A549 (cell line): ENCODE measurements around the gene LY6G6D. TPM values are rescaled to one million over a fixed set of nuclear protein-coding genes. Genes with fewer than 3 reads are reported as not detected.

ENCODE experiments used
- ATAC-seq, 2 experiments: fragments of 200-7000 bp in 1 of 2; fragments of >200 bp in 1 of 2; cut with Nextera tagmentation in 1 of 2; cut with Tn5 transposase in 1 of 2; 3 replicates each; pipeline versions ENCODE4 v1.8.0 to v1.9.1; 2018 to 2020; ENCODE audit warnings: mild to moderate bottlenecking in 1 of 2, moderate library complexity in 1 of 2
- CTCF ChIA-PET: fragments of 300-600 bp; sonication (Branson Sonifier 250); formaldehyde crosslinking; extraction: SDS; loops from one replicate; lab custom pipeline; 2021; ENCODE audit warnings: antibody characterized with exemption, inconsistent platforms; lab: Yijun Ruan, JAX
- POLR2A ChIA-PET: fragments of 350-600 bp; formaldehyde crosslinking; extraction: SDS; loops from one replicate; lab custom pipeline; 2021; ENCODE audit warnings: antibody characterized with exemption, inconsistent platforms; lab: Yijun Ruan, JAX
- DNase-seq, 2 experiments: peaks; one replicate each; pipeline versions ENCODE4 v3.0.0 to v3.0.0-alpha.2; 2011 to 2016; ENCODE audit warnings: low read depth in 1 of 2, low spot score in 1 of 2
- FAIRE-seq: peaks from 2 replicates; lab custom pipeline; 2011; peaks lifted over from hg19 to GRCh38; lab: Jason Lieb, UNC
- H3K27ac ChIP-seq, 2 experiments: fragments of >200 bp; sonication (Bioruptor Twin); formaldehyde crosslinking; 3 replicates each; pipeline ENCODE4 v1.5.1; 2016 to 2017
- H3K4me1 ChIP-seq: fragments of >200 bp; sonication (Bioruptor Twin); formaldehyde crosslinking; 3 replicates; pipeline ENCODE4 v1.6.1; 2016
- H3K4me2 ChIP-seq: fragments of >200 bp; sonication (Bioruptor Twin); formaldehyde crosslinking; 3 replicates; pipeline ENCODE4 v1.6.1; 2016
- H3K4me3 ChIP-seq: fragments of >200 bp; sonication (Bioruptor Twin); formaldehyde crosslinking; 3 replicates; pipeline ENCODE4 v1.5.1; 2016
- H3K9me3 ChIP-seq: fragments of >200 bp; sonication (Bioruptor Twin); formaldehyde crosslinking; 3 replicates; pipeline ENCODE4 v1.6.1; 2016
- FOSL2 ChIP-seq, 2 experiments: fragments of 450-650 bp in 1 of 2; fragments of >200 bp in 1 of 2; sonication (Bioruptor Twin) in 1 of 2; formaldehyde crosslinking; IDR thresholded peaks; 2 replicates each; pipeline versions ENCODE4 v1.5.0 to v1.6.1; 2016 to 2020; ENCODE audit warnings: mild to moderate bottlenecking in 1 of 2, moderate library complexity in 1 of 2
- HDAC2 ChIP-seq: fragments of 200-600 bp; sonication (generic); IDR thresholded peaks from 2 replicates; pipeline ENCODE4 v1.6.1; 2016
- HOXA7 ChIP-seq: fragments of 250-450 bp; sonication (Bioruptor Pico); IDR thresholded peaks from 2 replicates; pipeline ENCODE4 v1.5.0; 2020; ENCODE audit warnings: mild to moderate bottlenecking, moderate library complexity
- HOXB5 ChIP-seq: fragments of 250-450 bp; sonication (Bioruptor Pico); IDR thresholded peaks from 2 replicates; pipeline ENCODE4 v1.5.0; 2020; ENCODE audit warnings: mild to moderate bottlenecking, moderate library complexity
- JUN ChIP-seq, 2 experiments: fragments of >200 bp; sonication (Bioruptor Twin); formaldehyde crosslinking; IDR thresholded peaks; 2 replicates in 1 of 2; 3 replicates in 1 of 2; pipeline ENCODE4 v1.6.1; 2016 to 2017
- JUNB ChIP-seq: fragments of >200 bp; sonication (Bioruptor Twin); formaldehyde crosslinking; IDR thresholded peaks from 2 replicates; pipeline ENCODE4 v1.6.1; 2016
- KDM5A ChIP-seq: fragments of 200-600 bp; sonication (generic); IDR thresholded peaks from 2 replicates; pipeline ENCODE4 v1.6.1; 2016; ENCODE audit warnings: antibody characterized with exemption, mild to moderate bottlenecking
- MYC ChIP-seq: IDR thresholded peaks from 2 replicates; pipeline ENCODE4 v1.6.1; 2012; ENCODE audit warnings: mild to moderate bottlenecking, inconsistent platforms, low read length, improper control_type of control experiment, borderline replicate concordance
- NR3C1 ChIP-seq: fragments of >200 bp; sonication (Bioruptor Twin); formaldehyde crosslinking; IDR thresholded peaks from 3 replicates; pipeline ENCODE4 v1.6.1; 2017
- PHF8 ChIP-seq: fragments of 200-600 bp; sonication (generic); IDR thresholded peaks from 2 replicates; pipeline ENCODE4 v1.6.1; 2016; ENCODE audit warnings: low read depth, mild to moderate bottlenecking, antibody characterized with exemption, moderate library complexity, borderline replicate concordance
- POLR2A ChIP-seq: IDR thresholded peaks from 2 replicates; pipeline ENCODE4 v1.6.1; 2012; ENCODE audit warnings: mild to moderate bottlenecking, low read length
- SREBF2 ChIP-seq: fragments of 450-650 bp; IDR thresholded peaks from 2 replicates; pipeline ENCODE4 v1.6.1; 2014; ENCODE audit warnings: mild to moderate bottlenecking, moderate library complexity
- WGBS: methylation state at CpG from one replicate; pipeline ENCODE4 v1.1.6; 2017; ENCODE audit errors: missing lambda C conversion rate; 5-methylcytosine and 5-hydroxymethylcytosine counted together
- polyA plus RNA-seq, 4 experiments: library from polyadenylated mRNA; depleted of rRNA in 3 of 4; stranded (reverse); fragments of >200 nt; fragmentation: RNase III in 1 of 4; extraction: RNeasy Plus Mini Kit Qiagen cat#74134 plus additional on column Dnase treatment in 1 of 4; gene quantifications; 2 replicates in 3 of 4; 3 replicates in 1 of 4; pipeline ENCODE4 v1.2.3, GENCODE V29; 2011 to 2017
- TF ChIP-seq, protein P1 (sequence below): IDR thresholded peaks from 2 replicates; pipeline ENCODE4 v1.6.1; 2012
- TF ChIP-seq, protein P2 (sequence below): fragments of >200 bp; sonication (Bioruptor Twin); formaldehyde crosslinking; IDR thresholded peaks from 3 replicates; pipeline ENCODE4 v1.6.1; 2016
- TF ChIP-seq, protein P3 (sequence below): fragments of 250-450 bp; sonication (Bioruptor Pico); IDR thresholded peaks from 2 replicates; pipeline ENCODE4 v1.5.0; 2021; ENCODE audit warnings: mild to moderate bottlenecking, moderate library complexity, borderline replicate concordance
- TF ChIP-seq, protein P4 (sequence below): IDR thresholded peaks from 2 replicates; pipeline ENCODE4 v1.6.1; 2012; ENCODE audit warnings: low read depth, borderline replicate concordance

Gene LY6G6D
- polyA plus RNA-seq, 2 of the 4 experiments (the other 2 are of a cell fraction): not detected

GRCh38 chr6:31734821-31735406 is 19.8 kb downstream of the LY6G6D start:
- Histone ChIP-seq H3K27ac (peak overlapping the region; percentile 94 to 99), H3K4me2 (peak overlapping the region; percentile 99), H3K9me3 (no peaks in the 10 kb centered on the region), H3K4me3 (peak overlapping the region; percentile 70), H3K4me1 (peaks cover 45% of the 10 kb centered on the region)
- POLR2A ChIA-PET: interaction anchor here (0.8 to 1.0 kb wide), 4 partner anchors 32 to 92 kb away, joined by 3 to 5 read pairs (median 4); partner anchors contain the start of genes ABHD16A, HSPA1A, HSPA1B and HSPA1L
- no peak for TF ChIP-seq HOXB5
- TF ChIP-seq FOSL2 (IDR thresholded peaks at IDR 0.05): 0 out of 2 replicates have a peak, but pooled peaks have one; percentile 34
- peak; percentile 78; the same call in 1 of the 2 replicates for TF ChIP-seq FOSL2 (CRISPR knock-in tag; IDR thresholded peaks at IDR 0.05)
- peak in 1 of 2 experiments; percentile 46; a peak in 1 of 5 replicates for TF ChIP-seq JUN (IDR thresholded peaks at IDR 0.05)
- TF ChIP-seq, protein P1, sequence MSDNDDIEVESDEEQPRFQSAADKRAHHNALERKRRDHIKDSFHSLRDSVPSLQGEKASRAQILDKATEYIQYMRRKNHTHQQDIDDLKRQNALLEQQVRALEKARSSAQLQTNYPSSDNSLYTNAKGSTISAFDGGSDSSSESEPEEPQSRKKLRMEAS: 0 out of 2 replicates have a peak, but pooled peaks have one; percentile 23
- DNase-seq (peak; percentile 53 to 59), FAIRE-seq (no peak), ATAC-seq (peak in 1 of 2 experiments; percentile 10; a peak in 2 of 6 replicates)
- WGBS: 2% methylated on average over 17 of the region's 18 CpGs
- CTCF ChIA-PET: interaction anchor here (0.6 kb wide), 1 partner anchor 61 kb away, joined by 3 read pairs; the partner anchor contains the start of gene VARS1

DNA sequence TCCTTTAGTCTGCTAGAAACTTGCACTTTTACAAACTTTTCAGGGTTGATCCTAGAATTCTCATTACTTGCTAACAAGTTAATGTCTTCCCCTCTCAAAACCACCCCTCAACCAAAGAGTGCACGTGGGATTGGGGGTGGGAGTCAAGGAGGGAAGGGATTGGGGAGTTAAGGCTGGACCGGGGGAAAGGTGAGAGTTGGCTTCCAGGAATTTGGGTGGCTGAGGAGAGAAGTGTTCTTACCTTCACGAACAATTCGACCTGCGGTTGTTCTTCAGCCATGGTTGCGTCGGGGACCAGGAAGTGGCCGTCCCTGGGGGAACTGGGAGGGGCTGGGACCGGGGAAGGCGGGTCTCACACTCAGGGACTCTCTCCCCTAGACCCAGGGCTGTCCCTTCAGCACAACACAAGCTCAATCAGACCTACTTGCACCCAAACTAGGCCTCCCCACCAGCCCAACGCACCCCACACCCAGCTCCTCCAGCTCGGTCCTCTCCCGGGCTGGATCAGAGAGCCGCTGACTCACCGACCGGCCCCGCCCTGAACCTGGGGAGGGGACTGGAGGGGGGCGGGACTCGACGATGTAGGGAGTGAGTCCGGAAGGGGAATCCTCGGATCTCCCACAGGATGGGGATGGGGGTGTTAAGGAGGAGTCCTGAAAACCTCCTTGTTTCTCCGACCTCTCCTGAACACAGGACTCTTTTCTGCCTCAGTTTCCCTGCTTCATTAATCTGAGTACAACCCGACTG is 21.0 kb downstream of the LY6G6D start, which contains the start of gene CLIC1:
TSS of gene CLIC1 (minus strand) at position 510 of the 747 bp plus-strand sequence. CDS start at position 280, 230 bp downstream.
- ATAC-seq (peak; percentile 49 to 68; a peak in 5 of 6 replicates), FAIRE-seq (no peak), DNase-seq (peak; percentile 78 to 84)
- peak within 1 kb of the TSS; percentile 94 to 99 for H3K27ac ChIP-seq
- ChIA-PET CTCF (interaction anchor here (0.7 to 3.2 kb wide), 5 partner anchors 11 to 94 kb away, joined by 3 to 10 read pairs (median 6); partner anchors contain the start of gene VARS1), POLR2A (interaction anchor here (0.9 to 1.3 kb wide), 3 partner anchors 17 to 79 kb away, joined by 3 to 5 read pairs (median 3); partner anchors contain the start of genes HSPA1A, HSPA1L and VWA7)
- no peak for TF ChIP-seq HOXA7 (CRISPR knock-in tag)
- no peak for TF ChIP-seq FOSL2 (IDR thresholded peaks at IDR 0.05)
- TF ChIP-seq FOSL2 (CRISPR knock-in tag; IDR thresholded peaks at IDR 0.05): peak; percentile 80
- no peak for TF ChIP-seq JUNB
- TF ChIP-seq KDM5A: no peak
- TF ChIP-seq, protein P2, sequence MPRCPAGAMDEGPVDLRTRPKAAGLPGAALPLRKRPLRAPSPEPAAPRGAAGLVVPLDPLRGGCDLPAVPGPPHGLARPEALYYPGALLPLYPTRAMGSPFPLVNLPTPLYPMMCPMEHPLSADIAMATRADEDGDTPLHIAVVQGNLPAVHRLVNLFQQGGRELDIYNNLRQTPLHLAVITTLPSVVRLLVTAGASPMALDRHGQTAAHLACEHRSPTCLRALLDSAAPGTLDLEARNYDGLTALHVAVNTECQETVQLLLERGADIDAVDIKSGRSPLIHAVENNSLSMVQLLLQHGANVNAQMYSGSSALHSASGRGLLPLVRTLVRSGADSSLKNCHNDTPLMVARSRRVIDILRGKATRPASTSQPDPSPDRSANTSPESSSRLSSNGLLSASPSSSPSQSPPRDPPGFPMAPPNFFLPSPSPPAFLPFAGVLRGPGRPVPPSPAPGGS: peak; percentile 18; the same call in 1 of the 3 replicates
- TF ChIP-seq, protein P1: peak; percentile 45
- TF ChIP-seq JUN (IDR thresholded peaks at IDR 0.05): peak in 1 of 2 experiments; percentile 61; a peak in 1 of 5 replicates
- TF ChIP-seq POLR2A: peak; percentile 75
- TF ChIP-seq PHF8: peak; percentile 56; the same call in 1 of the 2 replicates
- peak within 1 kb of the TSS; percentile 99 for H3K4me2 ChIP-seq
- peak within 1 kb of the TSS; percentile 70 for H3K4me3 ChIP-seq
- no peaks in the 10 kb centered on the region for H3K9me3 ChIP-seq
- 1% methylated on average over 18 of the region's 24 CpGs for WGBS
- H3K4me1 ChIP-seq: peaks cover 44% of the 10 kb centered on the region

DNA sequence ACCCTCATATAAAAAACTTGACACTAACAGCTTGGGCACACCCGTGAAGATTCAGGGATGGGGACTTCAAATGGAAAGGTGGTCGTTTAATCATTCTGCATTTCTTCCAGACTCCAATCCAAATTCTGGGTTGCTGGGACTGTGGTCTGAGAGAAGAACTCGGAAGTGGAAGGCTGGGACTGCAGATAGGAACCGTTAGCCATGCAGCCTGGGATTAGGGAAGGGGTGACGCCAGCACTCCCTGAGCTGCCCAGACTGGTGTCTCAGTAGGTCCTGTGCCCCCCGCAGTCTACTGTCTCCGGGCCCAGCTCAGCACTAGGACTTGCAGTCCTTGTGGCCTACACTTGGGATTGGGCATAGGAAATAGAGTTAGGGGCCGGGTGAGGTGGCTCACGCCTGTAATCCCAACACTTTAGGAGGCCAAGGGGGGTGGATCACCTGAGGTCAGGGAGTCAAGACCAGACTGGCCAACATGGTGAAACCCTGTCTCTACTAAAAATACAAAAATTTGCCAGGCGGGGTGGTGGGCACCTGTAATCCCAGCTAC is 21.7 kb downstream of the LY6G6D start:
- H3K9me3 ChIP-seq: no peaks in the 10 kb centered on the region
- peaks cover 51% of the 10 kb centered on the region for H3K4me1 ChIP-seq
- peak overlapping the region; percentile 94 to 99 for H3K27ac ChIP-seq
- no peak for DNase-seq
- TF ChIP-seq NR3C1 (no peak), MYC (no peak), SREBF2 (no peak), HDAC2 (no peak)
- TF ChIP-seq, protein P3, sequence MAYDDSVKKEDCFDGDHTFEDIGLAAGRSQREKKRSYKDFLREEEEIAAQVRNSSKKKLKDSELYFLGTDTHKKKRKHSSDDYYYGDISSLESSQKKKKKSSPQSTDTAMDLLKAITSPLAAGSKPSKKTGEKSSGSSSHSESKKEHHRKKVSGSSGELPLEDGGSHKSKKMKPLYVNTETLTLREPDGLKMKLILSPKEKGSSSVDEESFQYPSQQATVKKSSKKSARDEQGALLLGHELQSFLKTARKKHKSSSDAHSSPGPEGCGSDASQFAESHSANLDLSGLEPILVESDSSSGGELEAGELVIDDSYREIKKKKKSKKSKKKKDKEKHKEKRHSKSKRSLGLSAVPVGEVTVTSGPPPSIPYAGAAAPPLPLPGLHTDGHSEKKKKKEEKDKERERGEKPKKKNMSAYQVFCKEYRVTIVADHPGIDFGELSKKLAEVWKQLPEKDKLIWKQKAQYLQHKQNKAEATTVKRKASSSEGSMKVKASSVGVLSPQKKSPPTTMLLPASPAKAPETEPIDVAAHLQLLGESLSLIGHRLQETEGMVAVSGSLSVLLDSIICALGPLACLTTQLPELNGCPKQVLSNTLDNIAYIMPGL (CRISPR knock-in tag): no peak
- TF ChIP-seq, protein P2: no peak
- TF ChIP-seq, protein P4, sequence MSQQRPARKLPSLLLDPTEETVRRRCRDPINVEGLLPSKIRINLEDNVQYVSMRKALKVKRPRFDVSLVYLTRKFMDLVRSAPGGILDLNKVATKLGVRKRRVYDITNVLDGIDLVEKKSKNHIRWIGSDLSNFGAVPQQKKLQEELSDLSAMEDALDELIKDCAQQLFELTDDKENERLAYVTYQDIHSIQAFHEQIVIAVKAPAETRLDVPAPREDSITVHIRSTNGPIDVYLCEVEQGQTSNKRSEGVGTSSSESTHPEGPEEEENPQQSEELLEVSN: no peak
- ATAC-seq: no peak
- 51% methylated on average over 6 of the region's 10 CpGs for WGBS
- no peak for FAIRE-seq
- ChIA-PET CTCF (interaction anchor here (0.7 to 4.5 kb wide), 7 partner anchors 7 to 93 kb away, joined by 3 to 30 read pairs (median 6); partner anchors contain the start of genes DDAH2 and VARS1), POLR2A (interaction anchor here (0.9 to 1.3 kb wide), 3 partner anchors 16 to 78 kb away, joined by 3 to 5 read pairs (median 3); partner anchors contain the start of genes HSPA1A, HSPA1L and VWA7)
- H3K4me2 ChIP-seq: peak overlapping the region; percentile 99
- H3K4me3 ChIP-seq: peak overlapping the region; percentile 70
